WERI-Rb-1 (cell line): ENCODE data around the gene KCNIP4.
A peak's percentile ranks its signal among the peaks of the same experiment; 100 is the strongest.

ENCODE experiments used
- DNase-seq: peaks from one replicate; pipeline ENCODE4 v3.0.0-alpha.2; 2020
- H3K27ac ChIP-seq: fragments of 250-450 bp; sonication (Bioruptor Pico); 2 replicates; pipeline ENCODE4 v1.5.1; 2020; ENCODE audit warnings: mild to moderate bottlenecking, moderate library complexity
- H3K27me3 ChIP-seq: fragments of 250-450 bp; sonication (Bioruptor Pico); 2 replicates; pipeline ENCODE4 v1.5.1; 2021; ENCODE audit warnings: mild to moderate bottlenecking, low read depth, moderate library complexity; ENCODE audit not compliant: insufficient read depth, severe bottlenecking
- H3K36me3 ChIP-seq: fragments of 250-450 bp; sonication (Bioruptor Pico); 2 replicates; pipeline ENCODE4 v1.5.1; 2020; ENCODE audit warnings: mild to moderate bottlenecking, moderate library complexity
- H3K4me3 ChIP-seq: 2 replicates; pipeline ENCODE4 v1.5.1; 2011; ENCODE audit warnings: low read depth, mild to moderate bottlenecking, control low read depth, low read length
- H3K9me3 ChIP-seq: fragments of 250-450 bp; sonication (Bioruptor Pico); 2 replicates; pipeline ENCODE4 v1.5.1; 2021; ENCODE audit warnings: mild to moderate bottlenecking, moderate library complexity; ENCODE audit not compliant: severe bottlenecking
- TF ChIP-seq, protein P1 (sequence below): IDR thresholded peaks from 2 replicates; pipeline ENCODE4 v1.5.1; 2011; ENCODE audit warnings: low read depth, mild to moderate bottlenecking, control low read depth, inconsistent platforms, low read length

KCNIP4 gene

DNA sequence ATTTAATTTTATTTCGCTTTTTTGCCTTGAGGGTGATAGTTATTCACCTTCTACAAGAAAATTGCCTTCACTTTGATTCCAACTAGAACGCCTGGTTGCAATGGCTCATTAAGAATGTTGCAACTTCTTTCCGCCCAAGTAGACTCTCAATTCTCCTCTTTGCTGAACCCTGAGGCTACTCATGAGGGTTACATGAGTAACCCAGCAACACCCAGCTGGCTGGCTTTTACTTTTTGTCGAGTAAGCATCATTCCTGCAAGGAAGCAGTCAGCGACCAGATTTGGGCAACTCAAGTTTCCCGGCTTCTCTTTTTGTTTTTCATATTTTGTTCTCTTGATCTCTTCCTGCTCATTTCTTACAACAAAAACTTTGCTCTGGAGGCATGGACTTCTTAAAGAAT lies 752.9 kb downstream of the KCNIP4 start:
- no peak overlapping the region for H3K4me3 ChIP-seq
- DNase-seq: no peak
- H3K27me3 ChIP-seq: no peaks in the 10 kb centered on the region
- TF ChIP-seq, protein P1, sequence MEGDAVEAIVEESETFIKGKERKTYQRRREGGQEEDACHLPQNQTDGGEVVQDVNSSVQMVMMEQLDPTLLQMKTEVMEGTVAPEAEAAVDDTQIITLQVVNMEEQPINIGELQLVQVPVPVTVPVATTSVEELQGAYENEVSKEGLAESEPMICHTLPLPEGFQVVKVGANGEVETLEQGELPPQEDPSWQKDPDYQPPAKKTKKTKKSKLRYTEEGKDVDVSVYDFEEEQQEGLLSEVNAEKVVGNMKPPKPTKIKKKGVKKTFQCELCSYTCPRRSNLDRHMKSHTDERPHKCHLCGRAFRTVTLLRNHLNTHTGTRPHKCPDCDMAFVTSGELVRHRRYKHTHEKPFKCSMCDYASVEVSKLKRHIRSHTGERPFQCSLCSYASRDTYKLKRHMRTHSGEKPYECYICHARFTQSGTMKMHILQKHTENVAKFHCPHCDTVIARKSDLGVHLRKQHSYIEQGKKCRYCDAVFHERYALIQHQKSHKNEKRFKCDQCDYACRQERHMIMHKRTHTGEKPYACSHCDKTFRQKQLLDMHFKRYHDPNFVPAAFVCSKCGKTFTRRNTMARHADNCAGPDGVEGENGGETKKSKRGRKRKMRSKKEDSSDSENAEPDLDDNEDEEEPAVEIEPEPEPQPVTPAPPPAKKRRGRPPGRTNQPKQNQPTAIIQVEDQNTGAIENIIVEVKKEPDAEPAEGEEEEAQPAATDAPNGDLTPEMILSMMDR: no peak
- H3K27ac ChIP-seq: no peak overlapping the region
- H3K9me3 ChIP-seq: no peaks in the 10 kb centered on the region
- no peaks in the 10 kb centered on the region for H3K36me3 ChIP-seq

DNA sequence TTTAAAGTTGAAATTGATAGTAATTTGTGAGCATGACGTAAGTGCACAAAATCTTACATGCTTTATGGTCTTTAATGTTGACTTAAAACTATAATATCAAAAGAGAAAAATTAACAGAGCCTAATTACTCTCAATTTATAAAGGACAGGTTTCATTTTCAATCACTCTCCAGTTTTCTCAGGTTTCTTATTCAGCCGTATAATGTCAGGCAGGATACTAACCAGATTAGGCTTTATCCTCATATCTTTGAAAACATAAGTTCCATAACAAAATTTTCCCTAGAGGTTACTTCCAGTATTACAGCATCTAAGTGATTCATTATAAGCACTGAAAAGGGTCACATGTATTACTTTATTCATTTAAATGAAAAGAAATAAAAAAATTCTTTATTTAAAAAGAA lies 756.2 kb downstream of the KCNIP4 start:
- Histone ChIP-seq H3K9me3 (no peaks in the 10 kb centered on the region), H3K27me3 (no peaks in the 10 kb centered on the region), H3K4me3 (no peak overlapping the region), H3K36me3 (no peaks in the 10 kb centered on the region), H3K27ac (no peak overlapping the region)
- TF ChIP-seq, protein P1: no peak
- no peak for DNase-seq

DNA sequence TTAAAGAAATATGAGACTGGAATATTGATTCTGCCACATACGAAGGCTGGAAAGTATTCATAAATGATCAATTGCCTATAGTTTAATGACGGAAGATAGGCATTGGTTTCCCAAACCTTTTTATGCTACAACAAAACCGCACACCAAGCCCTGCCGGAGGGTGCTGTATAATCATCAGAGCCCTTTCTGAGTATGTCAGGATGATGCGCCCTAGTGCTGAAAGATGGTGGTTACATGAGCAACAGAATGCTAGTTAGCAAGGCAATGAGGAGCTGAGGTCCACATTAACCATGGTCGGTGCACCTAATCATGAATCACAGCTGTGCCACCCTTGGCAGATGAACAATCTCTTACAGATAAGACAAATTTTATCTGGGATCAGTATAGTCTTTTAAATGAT lies 757.3 kb downstream of the KCNIP4 start:
- no peak overlapping the region for H3K27ac ChIP-seq
- no peaks in the 10 kb centered on the region for H3K9me3 ChIP-seq
- DNase-seq: peak; percentile 17
- no peaks in the 10 kb centered on the region for H3K36me3 ChIP-seq
- H3K4me3 ChIP-seq: no peak overlapping the region
- H3K27me3 ChIP-seq: no peaks in the 10 kb centered on the region
- TF ChIP-seq, protein P1: no peak

DNA sequence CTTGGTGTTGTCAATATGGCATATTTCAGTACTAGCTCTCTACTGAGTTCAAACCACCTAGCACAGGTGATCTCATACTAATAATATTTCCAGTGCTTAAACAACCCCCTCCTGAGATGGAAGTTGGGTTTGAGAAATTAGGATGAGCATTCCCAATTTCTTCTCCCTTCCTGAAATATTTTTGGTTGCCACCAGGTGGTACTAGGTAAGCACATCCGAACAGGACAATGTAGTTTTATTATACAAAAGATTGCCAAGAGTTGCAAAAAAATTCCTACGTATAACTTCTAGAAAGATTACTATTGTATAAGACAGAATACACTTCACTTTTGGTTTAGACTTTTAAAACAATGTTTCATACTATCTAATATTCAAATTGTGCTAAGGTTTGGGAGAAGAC lies 763.8 kb downstream of the KCNIP4 start:
- Histone ChIP-seq H3K36me3 (no peaks in the 10 kb centered on the region), H3K9me3 (no peaks in the 10 kb centered on the region), H3K27me3 (no peaks in the 10 kb centered on the region), H3K4me3 (no peak overlapping the region), H3K27ac (no peak overlapping the region)
- TF ChIP-seq, protein P1: no peak
- no peak for DNase-seq

DNA sequence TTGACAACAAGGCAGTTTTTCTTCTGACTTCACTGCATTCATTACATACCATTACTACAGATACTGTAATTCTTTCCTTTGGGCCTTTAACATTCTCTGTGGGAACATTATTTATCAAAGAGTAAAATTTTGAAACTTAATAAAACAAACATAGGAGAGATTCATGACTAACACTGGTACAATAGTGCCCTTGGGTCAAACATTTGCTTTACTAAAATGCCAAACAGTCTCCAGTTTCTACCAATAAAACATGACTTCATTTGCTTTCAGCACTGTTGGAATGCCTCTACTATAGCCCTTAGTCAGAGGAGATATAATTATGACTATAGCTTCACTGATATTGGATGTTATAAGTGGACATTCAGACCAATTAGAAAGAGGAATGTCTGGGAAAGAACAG lies 766.9 kb downstream of the KCNIP4 start:
- TF ChIP-seq, protein P1: no peak
- Histone ChIP-seq H3K27ac (no peak overlapping the region), H3K36me3 (no peaks in the 10 kb centered on the region), H3K9me3 (no peaks in the 10 kb centered on the region), H3K4me3 (no peak overlapping the region), H3K27me3 (no peaks in the 10 kb centered on the region)
- DNase-seq: no peak

DNA sequence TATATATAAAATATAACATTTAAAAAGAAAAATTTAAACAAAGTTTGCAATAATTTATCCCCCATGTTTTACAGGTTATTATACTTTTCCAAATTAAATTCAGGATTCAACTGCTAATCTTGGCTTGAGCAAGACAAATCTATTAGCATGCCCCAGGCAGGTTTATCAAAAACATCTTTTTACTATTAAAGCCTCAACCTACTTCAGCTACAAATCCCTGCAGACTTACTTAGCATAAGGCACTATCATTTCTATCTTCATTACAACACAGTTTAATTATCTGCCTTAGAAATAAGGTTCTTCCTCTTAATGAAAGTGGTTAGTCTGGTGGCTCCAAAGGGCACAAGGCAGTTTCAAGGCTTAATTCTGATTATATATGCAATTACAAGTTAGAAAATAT lies 770.7 kb downstream of the KCNIP4 start:
- H3K27me3 ChIP-seq: no peaks in the 10 kb centered on the region
- DNase-seq: no peak
- H3K4me3 ChIP-seq: no peak overlapping the region
- H3K9me3 ChIP-seq: no peaks in the 10 kb centered on the region
- TF ChIP-seq, protein P1: no peak
- no peak overlapping the region for H3K27ac ChIP-seq
- H3K36me3 ChIP-seq: no peaks in the 10 kb centered on the region
